H1 (cell line): ENCODE results near the gene CBLL1. TPM values are rescaled to one million over a fixed set of nuclear protein-coding genes. Genes with fewer than 3 reads are reported as not detected.

Experiments used
- CTCF ChIA-PET: fragments of 300-600 bp; sonication (Branson Sonifier 250); formaldehyde crosslinking; loops from one replicate; lab custom pipeline; 2021; ENCODE audit not compliant: partially characterized antibody; lab: Charles Lee
- POLR2A ChIA-PET: fragments of 300-600 bp; sonication (Branson Sonifier 250); formaldehyde crosslinking; loops from one replicate; lab custom pipeline; 2021; ENCODE audit warnings: inconsistent platforms; ENCODE audit not compliant: partially characterized antibody; lab: Charles Lee
- DNase-seq, 2 experiments: peaks; one replicate each; pipeline versions ENCODE4 v3.0.0 to v3.0.0-alpha.2; 2010 to 2022; ENCODE audit warnings: low spot score in 2 of 2, low read depth in 1 of 2, mixed read lengths in 1 of 2
- FAIRE-seq: peaks from 2 replicates; lab custom pipeline; 2011; peaks lifted over from hg19 to GRCh38; lab: Jason Lieb, UNC
- H2AFZ ChIP-seq: 2 replicates; pipeline ENCODE4 v1.8.1; 2012; ENCODE audit warnings: low read length, inconsistent platforms
- H2AK5ac ChIP-seq: 2 replicates; pipeline ENCODE4 v1.6.1; 2013; ENCODE audit warnings: low read depth, low read length
- H2BK120ac ChIP-seq: replicated peaks from 2 replicates; pipeline ENCODE3; 2013; ENCODE audit warnings: low read depth, low read length, inconsistent platforms
- H2BK12ac ChIP-seq: 2 replicates; pipeline ENCODE4 v1.6.1; 2013; ENCODE audit warnings: low read depth, low read length
- H2BK15ac ChIP-seq: 2 replicates; pipeline ENCODE4 v1.6.1; 2013; ENCODE audit warnings: low read length
- H2BK20ac ChIP-seq: 2 replicates; pipeline ENCODE4 v1.6.1; 2013; ENCODE audit warnings: low read length
- H2BK5ac ChIP-seq: 2 replicates; pipeline ENCODE4 v1.6.1; 2013; ENCODE audit warnings: low read depth, low read length
- H3K14ac ChIP-seq: 2 replicates; pipeline ENCODE4 v1.6.1; 2013; ENCODE audit warnings: inconsistent platforms; ENCODE audit not compliant: insufficient read length
- H3K18ac ChIP-seq: 2 replicates; pipeline ENCODE4 v1.6.1; 2013; ENCODE audit warnings: low read length; ENCODE audit errors: extremely low read depth
- H3K23ac ChIP-seq: 2 replicates; pipeline ENCODE4 v1.6.1; 2013; ENCODE audit warnings: inconsistent platforms; ENCODE audit not compliant: insufficient read length
- H3K23me2 ChIP-seq: 2 replicates; pipeline ENCODE4 v1.6.1; 2013; ENCODE audit warnings: low read depth, low read length
- H3K27ac ChIP-seq: 2 replicates; pipeline ENCODE4 v1.6.1; 2011; ENCODE audit warnings: low read depth, low read length, inconsistent platforms
- H3K27me3 ChIP-seq, 4 experiments: replicated peaks in 1 of 4; 1 replicate in 1 of 4; 2 replicates in 3 of 4; pipeline versions ENCODE4 v1.6.1 to v1.8.1; 2011 to 2013; ENCODE audit warnings: low read length in 3 of 4, mild to moderate bottlenecking in 3 of 4, inconsistent platforms in 2 of 4, mixed read lengths in 2 of 4, moderate library complexity in 1 of 4; ENCODE audit not compliant: control insufficient read depth in 3 of 4, insufficient read depth in 3 of 4; ENCODE audit errors: extremely low read depth in 1 of 4
- H3K36me3 ChIP-seq, 4 experiments: 2 replicates each; pipeline versions ENCODE4 v1.6.1 to v1.8.1; 2011 to 2013; ENCODE audit warnings: mild to moderate bottlenecking in 4 of 4, low read length in 3 of 4, moderate library complexity in 2 of 4, control low read depth in 1 of 4, inconsistent platforms in 1 of 4; ENCODE audit not compliant: insufficient read depth in 4 of 4, control insufficient read depth in 2 of 4
- H3K4ac ChIP-seq: replicated peaks from 2 replicates; pipeline ENCODE3; 2013; ENCODE audit warnings: low read length, low read depth, mixed read lengths, inconsistent platforms; ENCODE audit not compliant: insufficient read length
- H3K4me1 ChIP-seq, 4 experiments: replicated peaks in 1 of 4; 1 replicate in 1 of 4; 2 replicates in 3 of 4; pipeline versions ENCODE4 v1.6.1 to v1.8.1; 2011 to 2013; ENCODE audit warnings: low read length in 3 of 4, inconsistent platforms in 2 of 4, mixed read lengths in 1 of 4; ENCODE audit not compliant: insufficient read depth in 4 of 4, control insufficient read depth in 3 of 4
- H3K4me2 ChIP-seq, 2 experiments: 2 replicates each; pipeline versions ENCODE4 v1.6.1 to v1.8.1; 2011 to 2013; ENCODE audit warnings: low read depth in 2 of 2, low read length in 2 of 2, control low read depth in 1 of 2, inconsistent platforms in 1 of 2, mild to moderate bottlenecking in 1 of 2; ENCODE audit not compliant: insufficient read depth in 1 of 2
- H3K4me3 ChIP-seq, 4 experiments: fragments of 200-600, 300-600 bp in 1 of 4; sonication (generic), shearing (Covaris generic), sonication (Bioruptor Twin) in 1 of 4; 2 replicates each; pipeline versions ENCODE4 v1.5.1 to v1.8.1; 2011 to 2016; ENCODE audit warnings: low read length in 4 of 4, low read depth in 3 of 4, control low read depth in 2 of 4, inconsistent platforms in 2 of 4, mild to moderate bottlenecking in 2 of 4, mixed read lengths in 1 of 4, moderate library complexity in 1 of 4; ENCODE audit not compliant: insufficient read depth in 2 of 4; ENCODE audit errors: extremely low read depth in 1 of 4
- H3K56ac ChIP-seq: replicated peaks from 2 replicates; pipeline ENCODE3; 2013; ENCODE audit warnings: low read depth, mild to moderate bottlenecking, mixed read lengths, low read length, inconsistent platforms; ENCODE audit not compliant: insufficient read length
- H3K79me1 ChIP-seq: 2 replicates; pipeline ENCODE4 v1.6.1; 2013; ENCODE audit warnings: low read depth, low read length, control low read depth
- H3K79me2 ChIP-seq, 2 experiments: 2 replicates each; pipeline versions ENCODE4 v1.6.1 to v1.8.1; 2012 to 2013; ENCODE audit warnings: low read length in 2 of 2, mild to moderate bottlenecking in 2 of 2, inconsistent platforms in 1 of 2; ENCODE audit not compliant: insufficient read depth in 2 of 2, control insufficient read depth in 1 of 2
- H3K9ac ChIP-seq, 4 experiments: replicated peaks in 1 of 4; 1 replicate in 1 of 4; 2 replicates in 3 of 4; pipeline versions ENCODE4 v1.6.1 to v1.8.1; 2011 to 2013; ENCODE audit warnings: low read depth in 3 of 4, low read length in 3 of 4, control low read depth in 2 of 4, mild to moderate bottlenecking in 2 of 4, moderate library complexity in 2 of 4, inconsistent platforms in 1 of 4; ENCODE audit errors: extremely low read depth in 1 of 4
- H3K9me3 ChIP-seq, 2 experiments: 2 replicates each; pipeline versions ENCODE4 v1.6.1 to v1.8.1; 2012 to 2013; ENCODE audit warnings: mild to moderate bottlenecking in 2 of 2, moderate library complexity in 2 of 2, control low read depth in 1 of 2, inconsistent platforms in 1 of 2, low read depth in 1 of 2, low read length in 1 of 2, mixed read lengths in 1 of 2; ENCODE audit not compliant: insufficient read depth in 2 of 2
- H4K20me1 ChIP-seq, 2 experiments: replicated peaks in 1 of 2; 2 replicates each; pipeline versions ENCODE3 to v1.8.1; 2011 to 2013; ENCODE audit warnings: inconsistent platforms in 2 of 2, low read length in 2 of 2, mild to moderate bottlenecking in 1 of 2; ENCODE audit not compliant: insufficient read depth in 2 of 2, control insufficient read depth in 1 of 2
- H4K5ac ChIP-seq: 2 replicates; pipeline ENCODE4 v1.6.1; 2013; ENCODE audit warnings: low read length, low read depth, mixed read lengths, inconsistent platforms; ENCODE audit not compliant: insufficient read length
- H4K8ac ChIP-seq: 2 replicates; pipeline ENCODE4 v1.8.0; 2013; ENCODE audit warnings: mild to moderate bottlenecking, moderate library complexity, low read length, inconsistent platforms; ENCODE audit not compliant: insufficient read depth; ENCODE audit errors: extremely low read depth
- H4K91ac ChIP-seq: replicated peaks from 2 replicates; pipeline ENCODE3; 2013; ENCODE audit warnings: low read length, mixed read lengths, inconsistent platforms; ENCODE audit not compliant: insufficient read length
- CBX8 ChIP-seq: fragments of 300-800, 300-1000 bp; sonication (generic); IDR thresholded peaks from 2 replicates; pipeline ENCODE4 v1.7.1; 2016; ENCODE audit warnings: low read depth, low read length, borderline replicate concordance
- CEBPB ChIP-seq: IDR thresholded peaks from 2 replicates; pipeline ENCODE4 v1.6.1; 2012; ENCODE audit warnings: low read depth, low read length
- CHD2 ChIP-seq: IDR thresholded peaks from 2 replicates; pipeline ENCODE4 v1.6.1; 2012; ENCODE audit warnings: low read length, improper control_type of control experiment
- FOSL1 ChIP-seq: IDR thresholded peaks from 2 replicates; pipeline ENCODE4 v1.6.1; 2011; ENCODE audit warnings: mild to moderate bottlenecking, low read depth, low read length, moderate library complexity; ENCODE audit not compliant: insufficient read depth
- HDAC2 ChIP-seq, 2 experiments: fragments of 300-600 bp in 1 of 2; sonication (generic) in 1 of 2; IDR thresholded peaks; 2 replicates each; pipeline ENCODE4 v1.6.1; 2011 to 2012; ENCODE audit warnings: low read depth in 2 of 2, low read length in 2 of 2, mild to moderate bottlenecking in 2 of 2, moderate library complexity in 2 of 2, borderline replicate concordance in 1 of 2, inconsistent platforms in 1 of 2
- HDAC6 ChIP-seq: IDR thresholded peaks from one replicate; pipeline ENCODE4 v1.7.1; 2012; ENCODE audit warnings: low read depth, mild to moderate bottlenecking, inconsistent platforms, low read length, moderate library complexity
- KDM4A ChIP-seq: IDR thresholded peaks from one replicate; pipeline ENCODE4 v1.7.1; 2012; ENCODE audit warnings: low read depth, mild to moderate bottlenecking, moderate library complexity, low read length, inconsistent platforms; ENCODE audit not compliant: severe bottlenecking
- KDM5A ChIP-seq: fragments of 200-600 bp; IDR thresholded peaks from 2 replicates; pipeline ENCODE4 v1.7.1; 2012; ENCODE audit warnings: mild to moderate bottlenecking, low read length, inconsistent platforms, mixed read lengths
- MAX ChIP-seq: IDR thresholded peaks from 2 replicates; pipeline ENCODE4 v1.6.1; 2012; ENCODE audit warnings: inconsistent platforms
- POLR2A ChIP-seq, 2 experiments: IDR thresholded peaks; 1 replicate in 1 of 2; 2 replicates in 1 of 2; pipeline ENCODE4 v1.6.1; 2011; ENCODE audit warnings: low read depth in 2 of 2, low read length in 2 of 2, mild to moderate bottlenecking in 2 of 2; ENCODE audit errors: control extremely low read depth in 1 of 2
- SP1 ChIP-seq: IDR thresholded peaks from 2 replicates; pipeline ENCODE4 v1.6.1; 2011; ENCODE audit warnings: low read depth, low read length
- SP4 ChIP-seq: IDR thresholded peaks from 2 replicates; pipeline ENCODE4 v1.6.1; 2012; ENCODE audit warnings: low read length, inconsistent platforms
- SRF ChIP-seq: IDR thresholded peaks from 2 replicates; pipeline ENCODE4 v1.6.1; 2011; ENCODE audit warnings: mild to moderate bottlenecking, low read depth, low read length, moderate library complexity
- YY1 ChIP-seq: IDR thresholded peaks from 2 replicates; pipeline ENCODE4 v1.6.1; 2011; ENCODE audit warnings: low read depth, mild to moderate bottlenecking, low read length
- ZNF274 ChIP-seq: IDR thresholded peaks from 2 replicates; pipeline ENCODE4 v1.7.0; 2012; ENCODE audit warnings: low read length, borderline replicate concordance; ENCODE audit errors: extremely low read depth
- WGBS, 2 experiments: shearing (Covaris generic) in 1 of 2; methylation state at CpG; one replicate each; pipeline versions ENCODE4 v1.1.6 to v1.1.7; 2013 to 2015; ENCODE audit warnings: low lambda C conversion rate in 2 of 2, mixed read lengths in 2 of 2, inconsistent platforms in 1 of 2, low coverage in 1 of 2, missing lambda C conversion rate in 1 of 2; ENCODE audit not compliant: insufficient replicate concordance in 2 of 2, insufficient coverage in 1 of 2, insufficient read length in 1 of 2; ENCODE audit errors: extremely low coverage in 1 of 2, missing lambda C conversion rate in 1 of 2; 5-methylcytosine and 5-hydroxymethylcytosine counted together
- polyA plus RNA-seq, 7 experiments: library from polyadenylated mRNA; depleted of rRNA in 3 of 7; stranded (reverse) in 5 of 7; unstranded in 2 of 7; fragments of >200 nt in 5 of 7; fragments of 200-250 nt in 2 of 7; gene quantifications; 1 replicate in 5 of 7; 2 replicates in 1 of 7; 4 replicates in 1 of 7; pipeline versions ENCODE4 v1.2.1 to v1.2.3, GENCODE V29; 2011 to 2013; ENCODE audit warnings: missing spikeins in 2 of 7, mixed read lengths in 2 of 7
- total RNA-seq: library from RNA; stranded (reverse); fragmentation: NEBNext Ultra II Directional; extraction: Animal tissue kit (Norgen Biotek cat#: 25700); gene quantifications from 2 replicates; pipeline ENCODE4 v1.2.1, GENCODE V29; 2021

The CBLL1 gene
- total and polyA plus RNA-seq, 2 of the 8 experiments (the other 6 are each of a cell fraction or from before 2014, with no cell fraction given), result 27.0 to 34.0 TPM

- Histone ChIP-seq H3K18ac (no peak overlapping the region), H2BK20ac (no peak overlapping the region), H3K4me2 (no peak overlapping the region), H4K5ac (no peak overlapping the region), H2BK12ac (no peak overlapping the region), H3K79me1 (no peaks in the 10 kb centered on the region), H2BK120ac (no peak overlapping the region), H2BK5ac (no peak overlapping the region), H2BK15ac (no peak overlapping the region), H3K23me2 (no peaks in the 10 kb centered on the region), H3K23ac (no peak overlapping the region), H3K27ac (no peak overlapping the region), H3K4me1 (no peaks in the 10 kb centered on the region), H2AFZ (no peak overlapping the region), H4K20me1 (no peaks in the 10 kb centered on the region), H4K91ac (no peak overlapping the region), H3K56ac (no peak overlapping the region), H3K14ac (no peak overlapping the region), H4K8ac (no peak overlapping the region), H2AK5ac (no peak overlapping the region), H3K9me3 (no peaks in the 10 kb centered on the region), H3K4me3 (no peak overlapping the region), H3K79me2 (no peaks in the 10 kb centered on the region), H3K27me3 (no peaks in the 10 kb centered on the region), H3K36me3 (no peaks in the 10 kb centered on the region), H3K4ac (no peak overlapping the region), H3K9ac (no peak overlapping the region)
- no peak for DNase-seq
- WGBS, 2 experiments, result 81% methylated on average over 1 of the region's 1 CpG; no CpG with 5 or more reads in 1 of the 2 experiments
- TF ChIP-seq ZNF274 (no peak), YY1 (no peak), CBX8 (no peak), CHD2 (no peak), FOSL1 (no peak), SP4 (no peak), KDM5A (no peak), POLR2A (IDR thresholded peaks at IDR 0.05; ENCODE audit: control extremely low read depth in 1 of 2, low read depth in 2 of 2, low read length in 2 of 2) (no peak), MAX (no peak), HDAC2 (IDR thresholded peaks at IDR 0.05; ENCODE audit: borderline replicate concordance in 1 of 2, low read depth in 2 of 2, low read length in 2 of 2) (no peak), HDAC6 (no peak), KDM4A (no peak), SP1 (no peak), SRF (no peak), CEBPB (no peak)
- ChIA-PET POLR2A (no interaction called here), CTCF (interaction anchor here (0.7 to 1.5 kb wide), 3 partner anchors 13 to 50 kb away, joined by 3 to 4 read pairs (median 3); no protein-coding TSS in a partner anchor)
- FAIRE-seq, result no peak
Measured at GRCh38 chr7:107711301-107711700, 32.6 kb upstream of the CBLL1 start.
